Fibroblast of lung (primary cell): Measurements from ENCODE around the gene ADGRF3. TPM values are rescaled to one million over a fixed set of nuclear protein-coding genes. Genes with fewer than 3 reads are reported as not detected.
"Not testable (repeated sequence)": the region's sequence is repeated elsewhere in the genome, so short reads cannot be mapped to it uniquely, and the experiment has no call there.

Experiments
- DNase-seq, 2 donors: peaks; one replicate each; pipeline versions ENCODE4 v3.0.0 to v3.0.0-alpha.2; 2010; ENCODE audit warnings: low read depth in 2 of 2
- H2AFZ ChIP-seq: 2 replicates; pipeline ENCODE4 v1.5.1; 2012; ENCODE audit warnings: low read length, control low read depth, inconsistent platforms
- H3K27ac ChIP-seq: 2 replicates; pipeline ENCODE4 v1.5.1; 2011; ENCODE audit warnings: low read length, control low read depth; ENCODE audit not compliant: insufficient read depth
- H3K27me3 ChIP-seq: 2 replicates; pipeline ENCODE4 v1.5.1; 2011; ENCODE audit warnings: mild to moderate bottlenecking, low read length; ENCODE audit not compliant: control insufficient read depth, insufficient read depth
- H3K36me3 ChIP-seq: 2 replicates; pipeline ENCODE4 v1.5.1; 2011; ENCODE audit warnings: low read length; ENCODE audit not compliant: control insufficient read depth, insufficient read depth
- H3K4me1 ChIP-seq: 2 replicates; pipeline ENCODE4 v1.5.1; 2011; ENCODE audit warnings: low read length; ENCODE audit not compliant: control insufficient read depth, insufficient read depth; ENCODE audit errors: extremely low read depth
- H3K4me2 ChIP-seq: 2 replicates; pipeline ENCODE4 v1.5.1; 2011; ENCODE audit warnings: low read length, control low read depth; ENCODE audit not compliant: insufficient read depth; ENCODE audit errors: extremely low read depth
- H3K4me3 ChIP-seq, 4 experiments: fragments of 200-600 bp in 1 of 4; sonication (generic) in 1 of 4; replicated peaks in 1 of 4; 2 replicates each; pipeline ENCODE4 v1.5.1; 2011 to 2016; ENCODE audit warnings: low read length in 4 of 4, low read depth in 3 of 4, mild to moderate bottlenecking in 3 of 4, control low read depth in 2 of 4, inconsistent platforms in 1 of 4, mixed read lengths in 1 of 4; ENCODE audit not compliant: insufficient read depth in 1 of 4; ENCODE audit errors: control extremely low read depth in 1 of 4
- H3K79me2 ChIP-seq: 2 replicates; pipeline ENCODE4 v1.5.1; 2012; ENCODE audit warnings: mild to moderate bottlenecking, low read length, inconsistent platforms; ENCODE audit not compliant: control insufficient read depth, insufficient read depth
- H3K9ac ChIP-seq: 2 replicates; pipeline ENCODE4 v1.5.1; 2011; ENCODE audit warnings: mild to moderate bottlenecking, low read length, control low read depth; ENCODE audit not compliant: insufficient read depth
- H3K9me3 ChIP-seq: 2 replicates; pipeline ENCODE4 v1.5.1; 2012; ENCODE audit warnings: low read depth, low read length; ENCODE audit not compliant: control insufficient read depth, insufficient read depth
- H4K20me1 ChIP-seq: 2 replicates; pipeline ENCODE4 v1.5.1; 2011; ENCODE audit warnings: low read length; ENCODE audit not compliant: control insufficient read depth, insufficient read depth; ENCODE audit errors: extremely low read depth
- EZH2 ChIP-seq: IDR thresholded peaks from 2 replicates; pipeline ENCODE4 v1.5.1; 2012; ENCODE audit warnings: low read length, control low read depth, mild to moderate bottlenecking; ENCODE audit errors: missing control alignments
- polyA plus RNA-seq, 2 donors: library from polyadenylated mRNA; depleted of rRNA in 1 of 2; stranded (reverse) in 1 of 2; unstranded in 1 of 2; fragments of >200 nt; gene quantifications; 2 replicates each; pipeline ENCODE4 v1.2.1, GENCODE V29; 2011 to 2012; ENCODE audit warnings: missing spikeins in 1 of 2
- total RNA-seq: library from RNA; depleted of rRNA; stranded (reverse); fragments of >200 nt; gene quantifications from 2 replicates; pipeline ENCODE4 v1.2.1, GENCODE V29; 2014
- TF ChIP-seq, protein P1 (sequence below), 2 donors: IDR thresholded peaks in 1 of 2; conservative IDR thresholded peaks in 1 of 2; 1 replicate in 1 of 2; 2 replicates in 1 of 2; pipeline ENCODE4 v1.5.1; 2011 to 2012; ENCODE audit warnings: low read length in 2 of 2, control low read depth in 1 of 2, inconsistent platforms in 1 of 2, low read depth in 1 of 2, mild to moderate bottlenecking in 1 of 2

Gene ADGRF3
- total and polyA plus RNA-seq, 2 donors (not counting 1 experiment from before 2014, with no cell fraction given): under 0.01 to 0.06 TPM

DNA sequence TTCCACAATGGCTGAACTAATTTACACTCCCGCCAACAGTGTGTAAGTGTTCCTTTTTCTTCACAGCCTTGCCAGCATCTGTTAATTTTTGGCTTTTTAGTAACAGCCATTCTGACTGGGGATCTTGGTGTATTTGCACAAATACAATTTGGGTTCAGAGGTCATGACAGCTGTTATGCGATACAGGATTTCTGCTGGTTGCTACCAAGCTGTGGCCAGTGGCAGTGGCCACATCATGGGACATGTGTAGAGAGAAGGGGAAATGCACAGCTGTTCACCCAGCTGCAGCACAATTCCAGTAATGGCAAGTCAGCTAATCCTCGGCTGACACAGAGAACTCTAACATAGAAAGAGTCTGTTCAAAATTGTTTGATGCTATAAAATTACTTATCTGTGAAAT lies 21.7 kb downstream of the ADGRF3 start:
- H3K79me2 ChIP-seq: no peaks in the 10 kb centered on the region
- no peak overlapping the region for H3K9ac ChIP-seq
- no peak overlapping the region for H3K4me3 ChIP-seq
- no peak overlapping the region for H2AFZ ChIP-seq
- peaks cover 2% of the 10 kb centered on the region for H3K4me1 ChIP-seq
- no peak overlapping the region for H3K27ac ChIP-seq
- H4K20me1 ChIP-seq: no peaks in the 10 kb centered on the region
- no peaks in the 10 kb centered on the region for H3K36me3 ChIP-seq
- H3K9me3 ChIP-seq: no peaks in the 10 kb centered on the region
- H3K27me3 ChIP-seq: no peaks in the 10 kb centered on the region
- TF ChIP-seq EZH2: no peak
- H3K4me2 ChIP-seq: no peak overlapping the region
- no peak for DNase-seq

DNA sequence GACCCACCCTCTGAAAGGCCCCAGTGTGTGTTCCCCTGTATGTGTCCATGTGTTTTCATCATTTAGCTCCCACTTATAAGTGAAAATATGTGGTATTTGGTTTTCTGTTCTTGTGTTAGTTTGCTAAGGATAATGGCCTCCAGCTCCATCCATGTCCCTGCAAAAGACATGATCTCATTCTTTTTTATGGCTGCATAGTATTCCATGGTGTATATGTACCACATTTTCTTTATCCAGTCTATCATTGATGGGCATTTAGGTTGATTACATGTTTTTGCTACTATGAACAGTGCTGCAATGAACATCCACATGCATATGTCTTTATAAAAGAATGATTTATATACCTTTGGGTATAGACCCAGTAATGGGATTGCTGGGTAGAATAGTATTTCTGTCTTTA lies 22.1 kb downstream of the ADGRF3 start:
- not testable (repeated sequence) for H3K79me2 ChIP-seq, H2AFZ ChIP-seq, H4K20me1 ChIP-seq, H3K4me1 ChIP-seq, H3K4me3 ChIP-seq, H3K9me3 ChIP-seq, H3K27me3 ChIP-seq, H3K36me3 ChIP-seq, H3K27ac ChIP-seq, H3K4me2 ChIP-seq, H3K9ac ChIP-seq, DNase-seq

DNA sequence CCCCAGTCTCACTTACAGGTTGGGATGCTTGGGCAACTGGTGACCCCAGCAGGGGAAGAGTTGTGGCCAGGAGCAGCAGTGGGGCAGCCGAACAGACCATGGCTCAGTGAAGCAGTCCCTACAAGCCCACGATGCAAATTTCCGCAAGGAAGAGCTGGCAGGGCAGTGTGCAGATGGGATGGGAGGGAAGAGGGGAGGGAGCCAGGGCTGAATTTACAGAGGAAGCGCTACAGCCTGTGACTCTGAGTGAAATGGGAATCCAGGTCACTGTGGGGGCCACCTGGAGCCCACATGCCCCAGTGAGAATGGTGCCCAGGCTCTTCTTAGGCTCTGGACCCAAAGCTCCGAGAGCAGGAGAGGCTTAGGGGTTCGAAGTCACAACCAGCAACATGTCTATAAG lies 27.6 kb downstream of the ADGRF3 start:
- TF ChIP-seq, protein P1, sequence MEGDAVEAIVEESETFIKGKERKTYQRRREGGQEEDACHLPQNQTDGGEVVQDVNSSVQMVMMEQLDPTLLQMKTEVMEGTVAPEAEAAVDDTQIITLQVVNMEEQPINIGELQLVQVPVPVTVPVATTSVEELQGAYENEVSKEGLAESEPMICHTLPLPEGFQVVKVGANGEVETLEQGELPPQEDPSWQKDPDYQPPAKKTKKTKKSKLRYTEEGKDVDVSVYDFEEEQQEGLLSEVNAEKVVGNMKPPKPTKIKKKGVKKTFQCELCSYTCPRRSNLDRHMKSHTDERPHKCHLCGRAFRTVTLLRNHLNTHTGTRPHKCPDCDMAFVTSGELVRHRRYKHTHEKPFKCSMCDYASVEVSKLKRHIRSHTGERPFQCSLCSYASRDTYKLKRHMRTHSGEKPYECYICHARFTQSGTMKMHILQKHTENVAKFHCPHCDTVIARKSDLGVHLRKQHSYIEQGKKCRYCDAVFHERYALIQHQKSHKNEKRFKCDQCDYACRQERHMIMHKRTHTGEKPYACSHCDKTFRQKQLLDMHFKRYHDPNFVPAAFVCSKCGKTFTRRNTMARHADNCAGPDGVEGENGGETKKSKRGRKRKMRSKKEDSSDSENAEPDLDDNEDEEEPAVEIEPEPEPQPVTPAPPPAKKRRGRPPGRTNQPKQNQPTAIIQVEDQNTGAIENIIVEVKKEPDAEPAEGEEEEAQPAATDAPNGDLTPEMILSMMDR (conservative IDR thresholded peaks at IDR 0.05 in 1 of 2, IDR thresholded peaks at IDR 0.05 in 1 of 2; ENCODE audit: low read depth in 1 of 2, low read length in 2 of 2): no peak
- no peak for TF ChIP-seq EZH2
- Histone ChIP-seq H2AFZ (no peak overlapping the region), H4K20me1 (no peaks in the 10 kb centered on the region), H3K27me3 (peaks cover 14% of the 10 kb centered on the region), H3K9me3 (no peaks in the 10 kb centered on the region), H3K4me1 (no peaks in the 10 kb centered on the region), H3K9ac (no peak overlapping the region), H3K79me2 (no peaks in the 10 kb centered on the region), H3K27ac (no peak overlapping the region), H3K4me2 (no peak overlapping the region), H3K4me3 (no peak overlapping the region), H3K36me3 (no peaks in the 10 kb centered on the region)
- DNase-seq: no peak

DNA sequence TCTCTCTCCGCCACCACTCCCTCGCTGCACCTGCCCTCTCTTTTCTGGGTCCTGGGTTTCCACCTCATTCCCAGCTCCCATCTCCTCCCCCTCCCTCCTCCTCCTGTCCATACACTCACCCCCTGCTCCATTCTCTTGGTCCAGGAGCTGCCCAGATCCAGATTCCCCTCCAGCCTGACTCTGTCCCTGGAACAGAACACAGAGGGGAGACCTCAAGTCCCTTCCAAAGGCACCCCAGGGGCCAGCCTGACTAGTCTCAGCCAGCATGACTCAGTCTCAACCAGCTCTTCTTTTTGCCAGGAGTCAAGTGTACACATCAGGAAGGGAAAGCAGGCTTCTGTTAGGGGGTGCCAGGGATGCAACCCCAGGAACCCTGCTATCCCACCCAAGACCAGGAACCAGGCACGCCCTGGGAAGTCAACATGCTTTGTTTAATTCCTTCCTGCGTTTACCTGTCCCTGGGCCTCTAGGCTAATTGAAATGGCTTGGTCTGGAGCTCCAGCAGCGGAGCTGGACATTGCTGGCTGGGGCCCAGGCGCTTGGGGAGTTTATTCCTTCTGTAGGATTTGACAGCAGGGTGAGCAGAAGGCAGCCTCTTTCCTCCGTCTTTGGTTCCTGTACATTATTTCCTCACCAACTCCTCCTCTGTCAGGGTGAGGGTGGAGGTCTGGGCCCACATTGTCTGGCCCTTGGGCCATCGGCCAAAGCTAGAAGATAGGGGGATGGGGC lies 29.0 kb downstream of the ADGRF3 start:
- no peak overlapping the region for H3K27ac ChIP-seq
- H3K4me3 ChIP-seq: no peak overlapping the region
- no peaks in the 10 kb centered on the region for H3K4me1 ChIP-seq
- H3K79me2 ChIP-seq: no peaks in the 10 kb centered on the region
- no peak for DNase-seq
- H3K9ac ChIP-seq: no peak overlapping the region
- H4K20me1 ChIP-seq: no peaks in the 10 kb centered on the region
- no peak overlapping the region for H3K4me2 ChIP-seq
- peaks cover 14% of the 10 kb centered on the region for H3K27me3 ChIP-seq
- H2AFZ ChIP-seq: no peak overlapping the region
- no peaks in the 10 kb centered on the region for H3K36me3 ChIP-seq
- no peaks in the 10 kb centered on the region for H3K9me3 ChIP-seq
- no peak for TF ChIP-seq EZH2
- TF ChIP-seq, protein P1 (conservative IDR thresholded peaks at IDR 0.05 in 1 of 2, IDR thresholded peaks at IDR 0.05 in 1 of 2; ENCODE audit: low read depth in 1 of 2, low read length in 2 of 2): no peak
